Sigmoid colon (tissue), 4 donors: Measurements from ENCODE around the gene PARL.

Experiments used
- POLR2A ChIP-seq, 2 donors: fragments of 450-650 bp; IDR thresholded peaks; one replicate each; pipeline ENCODE4 v1.6.1; 2016; ENCODE audit warnings: antibody characterized with exemption in 2 of 2, mild to moderate bottlenecking in 2 of 2, moderate library complexity in 2 of 2
- POLR2AphosphoS5 ChIP-seq, 4 donors: sonication (generic); formaldehyde crosslinking; IDR thresholded peaks; one replicate each; pipeline ENCODE4 v1.6.1; 2017; ENCODE audit warnings: antibody characterized with exemption in 4 of 4
- TF ChIP-seq, protein P1 (sequence below), 4 experiments: fragments of 450-650 bp in 3 of 4; fragments of 200-600 bp in 1 of 4; IDR thresholded peaks; one replicate each; pipeline ENCODE4 v1.5.1; 2016 to 2019; ENCODE audit warnings: antibody characterized with exemption in 4 of 4, mild to moderate bottlenecking in 3 of 4, moderate library complexity in 2 of 4

DNA sequence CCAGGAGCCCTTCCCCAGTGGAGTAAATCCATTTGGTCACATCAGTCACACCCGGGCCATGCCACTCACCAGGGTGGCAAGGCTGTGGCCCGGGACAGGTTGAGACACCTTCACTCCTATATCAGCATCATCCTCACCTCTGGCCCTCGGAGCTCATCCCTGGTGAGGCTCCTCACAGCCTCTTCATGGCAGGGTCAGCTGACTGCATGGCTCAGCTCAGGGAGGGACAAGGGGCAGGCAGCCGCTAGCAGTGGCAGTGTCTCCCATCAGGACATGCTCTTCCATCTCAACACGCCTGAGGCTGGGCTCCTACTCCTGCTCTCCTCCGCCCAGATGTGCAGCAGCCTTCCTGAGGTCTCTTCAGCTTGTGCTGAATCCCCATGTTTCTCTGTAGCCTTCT, 26.4 kb upstream of the PARL start:
- no peak for TF ChIP-seq POLR2AphosphoS5 (IDR thresholded peaks at IDR 0.05)
- TF ChIP-seq, protein P1, sequence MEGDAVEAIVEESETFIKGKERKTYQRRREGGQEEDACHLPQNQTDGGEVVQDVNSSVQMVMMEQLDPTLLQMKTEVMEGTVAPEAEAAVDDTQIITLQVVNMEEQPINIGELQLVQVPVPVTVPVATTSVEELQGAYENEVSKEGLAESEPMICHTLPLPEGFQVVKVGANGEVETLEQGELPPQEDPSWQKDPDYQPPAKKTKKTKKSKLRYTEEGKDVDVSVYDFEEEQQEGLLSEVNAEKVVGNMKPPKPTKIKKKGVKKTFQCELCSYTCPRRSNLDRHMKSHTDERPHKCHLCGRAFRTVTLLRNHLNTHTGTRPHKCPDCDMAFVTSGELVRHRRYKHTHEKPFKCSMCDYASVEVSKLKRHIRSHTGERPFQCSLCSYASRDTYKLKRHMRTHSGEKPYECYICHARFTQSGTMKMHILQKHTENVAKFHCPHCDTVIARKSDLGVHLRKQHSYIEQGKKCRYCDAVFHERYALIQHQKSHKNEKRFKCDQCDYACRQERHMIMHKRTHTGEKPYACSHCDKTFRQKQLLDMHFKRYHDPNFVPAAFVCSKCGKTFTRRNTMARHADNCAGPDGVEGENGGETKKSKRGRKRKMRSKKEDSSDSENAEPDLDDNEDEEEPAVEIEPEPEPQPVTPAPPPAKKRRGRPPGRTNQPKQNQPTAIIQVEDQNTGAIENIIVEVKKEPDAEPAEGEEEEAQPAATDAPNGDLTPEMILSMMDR (IDR thresholded peaks at IDR 0.05) = no peak
- no peak for TF ChIP-seq POLR2A (IDR thresholded peaks at IDR 0.05)
